ENCODE results near the gene TMEM63A.

- TF ChIP-seq CTCF (IDR thresholded peaks at IDR 0.05; ENCODE audit: poor library complexity, severe bottlenecking) = no peak
- TF ChIP-seq MXI1 (conservative IDR thresholded peaks at IDR 0.05; ENCODE audit: poor library complexity, severe bottlenecking) = no peak
- no peak for TF ChIP-seq EP300 (conservative IDR thresholded peaks at IDR 0.05; ENCODE audit: poor library complexity, severe bottlenecking)
These were observed 19.0 kb downstream of the TMEM63A start for GRCh38 chr1:225863167-225863566.
